A549 (cell line): Measurements from ENCODE around the gene JAKMIP1. TPM values are rescaled to one million over a fixed set of nuclear protein-coding genes. Genes with fewer than 3 reads are reported as not detected.
"Not testable (repeated sequence)": the region's sequence is repeated elsewhere in the genome, so short reads cannot be mapped to it uniquely, and the experiment has no call there.

ENCODE experiments used
- ATAC-seq, 2 experiments: fragments of 200-7000 bp in 1 of 2; fragments of >200 bp in 1 of 2; cut with Nextera tagmentation in 1 of 2; cut with Tn5 transposase in 1 of 2; 3 replicates each; pipeline versions ENCODE4 v1.8.0 to v1.9.1; 2018 to 2020; ENCODE audit warnings: mild to moderate bottlenecking in 1 of 2, moderate library complexity in 1 of 2
- CTCF ChIA-PET: fragments of 300-600 bp; sonication (Branson Sonifier 250); formaldehyde crosslinking; extraction: SDS; loops from one replicate; lab custom pipeline; 2021; ENCODE audit warnings: antibody characterized with exemption, inconsistent platforms; lab: Yijun Ruan, JAX
- POLR2A ChIA-PET: fragments of 350-600 bp; formaldehyde crosslinking; extraction: SDS; loops from one replicate; lab custom pipeline; 2021; ENCODE audit warnings: antibody characterized with exemption, inconsistent platforms; lab: Yijun Ruan, JAX
- DNase-seq, 2 experiments: peaks; one replicate each; pipeline versions ENCODE4 v3.0.0 to v3.0.0-alpha.2; 2011 to 2016; ENCODE audit warnings: low read depth in 1 of 2, low spot score in 1 of 2
- FAIRE-seq: peaks from 2 replicates; lab custom pipeline; 2011; peaks lifted over from hg19 to GRCh38; lab: Jason Lieb, UNC
- H3K27ac ChIP-seq, 2 experiments: fragments of >200 bp; sonication (Bioruptor Twin); formaldehyde crosslinking; 3 replicates each; pipeline ENCODE4 v1.5.1; 2016 to 2017
- H3K4me1 ChIP-seq: fragments of >200 bp; sonication (Bioruptor Twin); formaldehyde crosslinking; 3 replicates; pipeline ENCODE4 v1.6.1; 2016
- H3K4me2 ChIP-seq: fragments of >200 bp; sonication (Bioruptor Twin); formaldehyde crosslinking; 3 replicates; pipeline ENCODE4 v1.6.1; 2016
- H3K4me3 ChIP-seq: fragments of >200 bp; sonication (Bioruptor Twin); formaldehyde crosslinking; 3 replicates; pipeline ENCODE4 v1.5.1; 2016
- H3K9me3 ChIP-seq: fragments of >200 bp; sonication (Bioruptor Twin); formaldehyde crosslinking; 3 replicates; pipeline ENCODE4 v1.6.1; 2016
- BHLHE40 ChIP-seq: IDR thresholded peaks from 2 replicates; pipeline ENCODE4 v1.6.1; 2012; ENCODE audit warnings: low read depth, low read length, inconsistent platforms
- CBX2 ChIP-seq: fragments of 200-600 bp; sonication (generic); IDR thresholded peaks from 2 replicates; pipeline ENCODE4 v1.6.1; 2016; ENCODE audit warnings: low read depth, mild to moderate bottlenecking, borderline replicate concordance
- EP300 ChIP-seq, 2 experiments: fragments of >200 bp; sonication (Bioruptor Twin); formaldehyde crosslinking; IDR thresholded peaks; 2 replicates in 1 of 2; 3 replicates in 1 of 2; pipeline ENCODE4 v1.6.1; 2016 to 2017
- ESRRA ChIP-seq: fragments of 150-350 bp; IDR thresholded peaks from 2 replicates; pipeline ENCODE4 v1.6.1; 2014; ENCODE audit warnings: mild to moderate bottlenecking, low read length, borderline replicate concordance
- HEYL ChIP-seq: fragments of 250-450 bp; sonication (Bioruptor Pico); IDR thresholded peaks from 2 replicates; pipeline ENCODE4 v1.8.0; 2021; ENCODE audit warnings: mild to moderate bottlenecking, moderate library complexity
- HMGXB4 ChIP-seq: fragments of 250-450 bp; sonication (Bioruptor Pico); IDR thresholded peaks from 2 replicates; pipeline ENCODE4 v1.5.0; 2021; ENCODE audit warnings: mild to moderate bottlenecking, moderate library complexity, borderline replicate concordance
- MYC ChIP-seq: IDR thresholded peaks from 2 replicates; pipeline ENCODE4 v1.6.1; 2012; ENCODE audit warnings: mild to moderate bottlenecking, inconsistent platforms, low read length, improper control_type of control experiment, borderline replicate concordance
- RFX5 ChIP-seq: fragments of 450-650 bp; IDR thresholded peaks from 2 replicates; pipeline ENCODE4 v1.7.1; 2014; ENCODE audit warnings: antibody characterized with exemption, mild to moderate bottlenecking, moderate library complexity
- SMC3 ChIP-seq: fragments of >200 bp; sonication (Bioruptor Twin); formaldehyde crosslinking; IDR thresholded peaks from 3 replicates; pipeline ENCODE4 v1.6.1; 2018; ENCODE audit warnings: inconsistent platforms
- TFCP2L1 ChIP-seq: fragments of 250-450 bp; sonication (Bioruptor Pico); IDR thresholded peaks from 2 replicates; pipeline ENCODE4 v1.5.0; 2021; ENCODE audit warnings: mild to moderate bottlenecking
- ZC3H11A ChIP-seq: fragments of 450-650 bp; IDR thresholded peaks from 2 replicates; pipeline ENCODE4 v1.6.1; 2014; ENCODE audit warnings: antibody characterized with exemption, mild to moderate bottlenecking
- ZFP36 ChIP-seq: fragments of 450-650 bp; IDR thresholded peaks from 2 replicates; pipeline ENCODE4 v1.6.1; 2014; ENCODE audit warnings: borderline replicate concordance; ENCODE audit not compliant: partially characterized antibody
- ZSCAN20 ChIP-seq: fragments of 250-450 bp; sonication (Bioruptor Pico); IDR thresholded peaks from 2 replicates; pipeline ENCODE4 v1.8.0; 2022; ENCODE audit warnings: mild to moderate bottlenecking, moderate library complexity
- WGBS: methylation state at CpG from one replicate; pipeline ENCODE4 v1.1.6; 2017; ENCODE audit errors: missing lambda C conversion rate; 5-methylcytosine and 5-hydroxymethylcytosine counted together
- polyA plus RNA-seq, 4 experiments: library from polyadenylated mRNA; depleted of rRNA in 3 of 4; stranded (reverse); fragments of >200 nt; fragmentation: RNase III in 1 of 4; extraction: RNeasy Plus Mini Kit Qiagen cat#74134 plus additional on column Dnase treatment in 1 of 4; gene quantifications; 2 replicates in 3 of 4; 3 replicates in 1 of 4; pipeline ENCODE4 v1.2.3, GENCODE V29; 2011 to 2017
- TF ChIP-seq, protein P1 (sequence below): fragments of >200 bp; sonication (Bioruptor Twin); formaldehyde crosslinking; IDR thresholded peaks from 3 replicates; pipeline ENCODE4 v1.6.1; 2016
- TF ChIP-seq, protein P2 (sequence below): fragments of 250-450 bp; sonication (Bioruptor Pico); IDR thresholded peaks from 2 replicates; pipeline ENCODE4 v1.5.0; 2020; ENCODE audit warnings: low read depth, mild to moderate bottlenecking, moderate library complexity
- TF ChIP-seq, protein P3 (sequence below): fragments of 450-650 bp; IDR thresholded peaks from 2 replicates; pipeline ENCODE4 v1.6.1; 2014; ENCODE audit warnings: antibody characterized with exemption

JAKMIP1 gene
- polyA plus RNA-seq, 2 of the 4 experiments (the other 2 are of a cell fraction): not detected

GRCh38 chr4:6216588-6216987 is 16.2 kb upstream of the JAKMIP1 start:
- H3K4me2 ChIP-seq: no peak overlapping the region
- FAIRE-seq: no peak
- TF ChIP-seq ZC3H11A (no peak), ZFP36 (no peak), BHLHE40 (no peak)
- TF ChIP-seq, all 56 proteins: peak for 0
- ChIA-PET POLR2A (no interaction called here), CTCF (no interaction called here)
- no peak for ATAC-seq
- Histone ChIP-seq H3K4me3 (no peak overlapping the region), H3K27ac (no peak overlapping the region), H3K9me3 (0 out of 3 replicates have a peak, but pooled peaks cover 2% of the 10 kb centered on the region), H3K4me1 (no peaks in the 10 kb centered on the region)
- WGBS: 3% methylated on average over 3 of the region's 3 CpGs
- no peak for DNase-seq

DNA sequence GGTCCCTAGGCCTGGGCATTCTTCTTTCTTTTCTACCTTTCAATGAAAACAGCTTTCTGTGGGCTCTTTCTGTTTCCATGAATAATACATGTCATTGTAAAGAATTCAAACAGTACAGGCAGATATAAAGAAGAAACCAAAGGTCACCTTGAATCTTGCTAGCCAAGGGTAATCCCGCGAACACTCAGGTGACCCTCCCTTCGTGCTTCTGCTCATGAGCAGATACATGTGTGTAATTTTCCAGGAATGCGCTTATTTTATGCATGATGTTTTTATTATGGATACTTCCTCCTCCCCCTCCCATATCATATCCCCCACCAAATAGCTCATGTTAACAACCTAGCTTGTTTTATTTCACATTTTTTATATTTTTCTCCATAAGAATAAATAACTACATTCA is 9.6 kb upstream of the JAKMIP1 start:
- ATAC-seq: no peak
- no peak for FAIRE-seq
- Histone ChIP-seq H3K9me3 (0 out of 3 replicates have a peak, but pooled peaks cover 2% of the 10 kb centered on the region), H3K27ac (no peak overlapping the region), H3K4me3 (no peak overlapping the region), H3K4me2 (no peak overlapping the region), H3K4me1 (no peaks in the 10 kb centered on the region)
- CTCF ChIA-PET: no interaction called here
- 21% methylated on average over 4 of the region's 4 CpGs for WGBS
- DNase-seq: no peak
- TF ChIP-seq TFCP2L1 (CRISPR knock-in tag): no peak
- no peak for TF ChIP-seq HEYL
- no peak for TF ChIP-seq EP300 (IDR thresholded peaks at IDR 0.05)
- no peak for TF ChIP-seq RFX5
- TF ChIP-seq BHLHE40: no peak
- TF ChIP-seq, protein P1, sequence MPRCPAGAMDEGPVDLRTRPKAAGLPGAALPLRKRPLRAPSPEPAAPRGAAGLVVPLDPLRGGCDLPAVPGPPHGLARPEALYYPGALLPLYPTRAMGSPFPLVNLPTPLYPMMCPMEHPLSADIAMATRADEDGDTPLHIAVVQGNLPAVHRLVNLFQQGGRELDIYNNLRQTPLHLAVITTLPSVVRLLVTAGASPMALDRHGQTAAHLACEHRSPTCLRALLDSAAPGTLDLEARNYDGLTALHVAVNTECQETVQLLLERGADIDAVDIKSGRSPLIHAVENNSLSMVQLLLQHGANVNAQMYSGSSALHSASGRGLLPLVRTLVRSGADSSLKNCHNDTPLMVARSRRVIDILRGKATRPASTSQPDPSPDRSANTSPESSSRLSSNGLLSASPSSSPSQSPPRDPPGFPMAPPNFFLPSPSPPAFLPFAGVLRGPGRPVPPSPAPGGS: no peak
- TF ChIP-seq, protein P2, sequence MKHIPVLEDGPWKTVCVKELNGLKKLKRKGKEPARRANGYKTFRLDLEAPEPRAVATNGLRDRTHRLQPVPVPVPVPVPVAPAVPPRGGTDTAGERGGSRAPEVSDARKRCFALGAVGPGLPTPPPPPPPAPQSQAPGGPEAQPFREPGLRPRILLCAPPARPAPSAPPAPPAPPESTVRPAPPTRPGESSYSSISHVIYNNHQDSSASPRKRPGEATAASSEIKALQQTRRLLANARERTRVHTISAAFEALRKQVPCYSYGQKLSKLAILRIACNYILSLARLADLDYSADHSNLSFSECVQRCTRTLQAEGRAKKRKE (CRISPR knock-in tag): no peak
- TF ChIP-seq, protein P3, sequence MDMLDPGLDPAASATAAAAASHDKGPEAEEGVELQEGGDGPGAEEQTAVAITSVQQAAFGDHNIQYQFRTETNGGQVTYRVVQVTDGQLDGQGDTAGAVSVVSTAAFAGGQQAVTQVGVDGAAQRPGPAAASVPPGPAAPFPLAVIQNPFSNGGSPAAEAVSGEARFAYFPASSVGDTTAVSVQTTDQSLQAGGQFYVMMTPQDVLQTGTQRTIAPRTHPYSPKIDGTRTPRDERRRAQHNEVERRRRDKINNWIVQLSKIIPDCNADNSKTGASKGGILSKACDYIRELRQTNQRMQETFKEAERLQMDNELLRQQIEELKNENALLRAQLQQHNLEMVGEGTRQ: no peak
- no peak for TF ChIP-seq MYC
- TF ChIP-seq ZSCAN20 (CRISPR knock-in tag): no peak
- TF ChIP-seq ESRRA: no peak
- POLR2A ChIA-PET: no interaction called here

GRCh38 chr4:6209291-6209690 is 8.9 kb upstream of the JAKMIP1 start:
- H3K4me3 ChIP-seq, FAIRE-seq, ATAC-seq, DNase-seq, CTCF ChIA-PET, H3K27ac ChIP-seq, POLR2A ChIA-PET, H3K9me3 ChIP-seq, H3K4me1 ChIP-seq, H3K4me2 ChIP-seq: not testable (repeated sequence)
- WGBS: 38% methylated on average over 3 of the region's 4 CpGs

GRCh38 chr4:6208416-6208815 is 8.1 kb upstream of the JAKMIP1 start:
- CTCF ChIA-PET: interaction anchor here (1.8 kb wide), 1 partner anchor 42 kb away, joined by 5 read pairs; no protein-coding TSS in a partner anchor
- 31% methylated on average over 6 of the region's 6 CpGs for WGBS
- 0 out of 3 replicates have a peak, but pooled peaks cover 2% of the 10 kb centered on the region for H3K9me3 ChIP-seq
- ATAC-seq (no peak), DNase-seq (no peak), FAIRE-seq (no peak)
- TF ChIP-seq HEYL (no peak), CBX2 (no peak), RFX5 (no peak), SMC3 (no peak), HMGXB4 (CRISPR knock-in tag) (no peak)
- TF ChIP-seq, all 56 proteins: peak for 0
- Histone ChIP-seq H3K27ac (no peak overlapping the region), H3K4me2 (no peak overlapping the region), H3K4me1 (no peaks in the 10 kb centered on the region), H3K4me3 (no peak overlapping the region)
- POLR2A ChIA-PET: no interaction called here
